ENCODE data around the gene CALN1. TPM values are rescaled to one million over a fixed set of nuclear protein-coding genes. Genes with fewer than 3 reads are reported as not detected.

Gene CALN1
- total and polyA plus RNA-seq, 4 donors, result 0.14 to 0.84 (median 0.24) TPM

DNA sequence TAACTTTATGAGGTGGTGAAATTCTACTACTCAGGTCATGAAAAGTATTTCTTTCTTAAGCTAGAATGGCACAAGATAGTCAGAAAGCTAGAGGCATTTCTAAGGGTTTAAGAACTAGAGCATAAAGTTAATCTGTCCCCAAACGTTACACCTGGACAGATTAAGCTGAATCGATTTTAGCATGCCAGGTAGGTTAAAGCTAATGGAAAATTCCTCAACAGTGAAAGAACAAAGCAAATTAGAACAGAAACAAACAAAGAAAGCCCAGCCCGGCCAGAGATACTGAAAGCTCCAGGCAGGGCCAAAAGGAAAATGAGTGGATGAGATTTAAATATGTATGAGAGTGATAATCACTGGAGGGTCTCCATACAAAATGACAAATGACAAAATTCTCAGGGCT is 293.8 kb downstream of the CALN1 start:
- DNase-seq (ENCODE audit: low spot score), result no peak
- WGBS, result 62% methylated on average over 3 of the region's 3 CpGs
- no peaks in the 10 kb centered on the region for H3K27me3 ChIP-seq (ENCODE audit: control insufficient read depth in 4 of 4, insufficient read depth in 4 of 4, low read length in 3 of 4)
- H3K9ac ChIP-seq (ENCODE audit: low read depth in 1 of 2, low read length in 2 of 2), result no peak overlapping the region
- H3K27ac ChIP-seq (ENCODE audit: low read depth in 1 of 2, low read length in 2 of 2), result no peak overlapping the region
- no peaks in the 10 kb centered on the region for H3K9me3 ChIP-seq (ENCODE audit: control insufficient read depth in 4 of 4, low read length in 3 of 4)
- H3K4me1 ChIP-seq (ENCODE audit: control insufficient read depth in 4 of 4, insufficient read depth in 4 of 4, low read length in 3 of 4), result no peaks in the 10 kb centered on the region
- H3K36me3 ChIP-seq (ENCODE audit: control insufficient read depth in 4 of 4, insufficient read depth in 3 of 4, low read depth in 1 of 4, low read length in 3 of 4), result no peaks in the 10 kb centered on the region
- H3K4me3 ChIP-seq (ENCODE audit: low read depth in 1 of 3, low read length in 3 of 3), result no peak overlapping the region
- TF ChIP-seq HNF4A (conservative IDR thresholded peaks at IDR 0.05), result no peak
- no peak for TF ChIP-seq NR2F2 (IDR thresholded peaks at IDR 0.05)
- no peak for TF ChIP-seq GABPA (IDR thresholded peaks at IDR 0.05 in 1 of 2, conservative IDR thresholded peaks at IDR 0.05 in 1 of 2)
- no peak for TF ChIP-seq RAD21 (IDR thresholded peaks at IDR 0.05)
- no peak for TF ChIP-seq FOXA1 (IDR thresholded peaks at IDR 0.05)
- TF ChIP-seq HNF4G (IDR thresholded peaks at IDR 0.05), result no peak
- TF ChIP-seq, protein P1, sequence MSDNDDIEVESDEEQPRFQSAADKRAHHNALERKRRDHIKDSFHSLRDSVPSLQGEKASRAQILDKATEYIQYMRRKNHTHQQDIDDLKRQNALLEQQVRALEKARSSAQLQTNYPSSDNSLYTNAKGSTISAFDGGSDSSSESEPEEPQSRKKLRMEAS (IDR thresholded peaks at IDR 0.05), result no peak
- TF ChIP-seq, protein P2, sequence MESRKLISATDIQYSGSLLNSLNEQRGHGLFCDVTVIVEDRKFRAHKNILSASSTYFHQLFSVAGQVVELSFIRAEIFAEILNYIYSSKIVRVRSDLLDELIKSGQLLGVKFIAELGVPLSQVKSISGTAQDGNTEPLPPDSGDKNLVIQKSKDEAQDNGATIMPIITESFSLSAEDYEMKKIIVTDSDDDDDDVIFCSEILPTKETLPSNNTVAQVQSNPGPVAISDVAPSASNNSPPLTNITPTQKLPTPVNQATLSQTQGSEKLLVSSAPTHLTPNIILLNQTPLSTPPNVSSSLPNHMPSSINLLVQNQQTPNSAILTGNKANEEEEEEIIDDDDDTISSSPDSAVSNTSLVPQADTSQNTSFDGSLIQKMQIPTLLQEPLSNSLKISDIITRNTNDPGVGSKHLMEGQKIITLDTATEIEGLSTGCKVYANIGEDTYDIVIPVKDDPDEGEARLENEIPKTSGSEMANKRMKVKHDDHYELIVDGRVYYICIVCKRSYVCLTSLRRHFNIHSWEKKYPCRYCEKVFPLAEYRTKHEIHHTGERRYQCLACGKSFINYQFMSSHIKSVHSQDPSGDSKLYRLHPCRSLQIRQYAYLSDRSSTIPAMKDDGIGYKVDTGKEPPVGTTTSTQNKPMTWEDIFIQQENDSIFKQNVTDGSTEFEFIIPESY (IDR thresholded peaks at IDR 0.05), result no peak
- TF ChIP-seq SP1 (IDR thresholded peaks at IDR 0.05), result no peak

DNA sequence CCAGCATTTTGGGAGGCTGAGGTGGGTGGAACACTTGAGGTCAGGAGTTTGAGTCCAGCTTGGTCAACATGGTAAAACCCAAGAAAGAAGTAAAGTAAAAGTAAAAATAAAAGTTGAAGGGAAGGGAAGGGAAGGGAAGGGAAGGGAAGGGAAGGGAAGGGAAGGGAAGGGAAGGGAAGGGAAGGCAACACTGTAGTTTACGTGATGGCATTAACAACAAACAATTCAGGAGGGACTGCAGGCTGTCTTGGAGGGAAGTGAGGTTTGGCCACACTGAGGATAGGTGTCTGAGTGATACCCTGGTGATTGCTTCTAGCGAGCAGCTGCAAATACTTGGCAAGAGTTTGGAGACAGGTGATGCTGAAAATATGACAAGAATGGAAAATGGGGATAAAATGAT is 298.0 kb downstream of the CALN1 start:
- 83% methylated on average over 2 of the region's 2 CpGs for WGBS
- H3K9ac ChIP-seq (ENCODE audit: low read depth in 1 of 2, low read length in 2 of 2), result no peak overlapping the region

More for the DNA sequence above, 298.0 kb downstream of the CALN1 start:
- Histone ChIP-seq H3K9me3 (ENCODE audit: control insufficient read depth in 4 of 4, low read length in 3 of 4) (peaks cover 0 to 2% (median 0%) of the 10 kb centered on the region in 4 donors), H3K36me3 (ENCODE audit: control insufficient read depth in 4 of 4, insufficient read depth in 3 of 4, low read depth in 1 of 4, low read length in 3 of 4) (no peaks in the 10 kb centered on the region), H3K27me3 (ENCODE audit: control insufficient read depth in 4 of 4, insufficient read depth in 4 of 4, low read length in 3 of 4) (no peaks in the 10 kb centered on the region), H3K4me3 (ENCODE audit: low read depth in 1 of 3, low read length in 3 of 3) (no peak overlapping the region), H3K27ac (ENCODE audit: low read depth in 1 of 2, low read length in 2 of 2) (no peak overlapping the region), H3K4me1 (ENCODE audit: control insufficient read depth in 4 of 4, insufficient read depth in 4 of 4, low read length in 3 of 4) (no peaks in the 10 kb centered on the region)
- no peak for DNase-seq (ENCODE audit: low spot score)
- TF ChIP-seq, protein P3, sequence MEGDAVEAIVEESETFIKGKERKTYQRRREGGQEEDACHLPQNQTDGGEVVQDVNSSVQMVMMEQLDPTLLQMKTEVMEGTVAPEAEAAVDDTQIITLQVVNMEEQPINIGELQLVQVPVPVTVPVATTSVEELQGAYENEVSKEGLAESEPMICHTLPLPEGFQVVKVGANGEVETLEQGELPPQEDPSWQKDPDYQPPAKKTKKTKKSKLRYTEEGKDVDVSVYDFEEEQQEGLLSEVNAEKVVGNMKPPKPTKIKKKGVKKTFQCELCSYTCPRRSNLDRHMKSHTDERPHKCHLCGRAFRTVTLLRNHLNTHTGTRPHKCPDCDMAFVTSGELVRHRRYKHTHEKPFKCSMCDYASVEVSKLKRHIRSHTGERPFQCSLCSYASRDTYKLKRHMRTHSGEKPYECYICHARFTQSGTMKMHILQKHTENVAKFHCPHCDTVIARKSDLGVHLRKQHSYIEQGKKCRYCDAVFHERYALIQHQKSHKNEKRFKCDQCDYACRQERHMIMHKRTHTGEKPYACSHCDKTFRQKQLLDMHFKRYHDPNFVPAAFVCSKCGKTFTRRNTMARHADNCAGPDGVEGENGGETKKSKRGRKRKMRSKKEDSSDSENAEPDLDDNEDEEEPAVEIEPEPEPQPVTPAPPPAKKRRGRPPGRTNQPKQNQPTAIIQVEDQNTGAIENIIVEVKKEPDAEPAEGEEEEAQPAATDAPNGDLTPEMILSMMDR (IDR thresholded peaks at IDR 0.05; ENCODE audit: low read depth, low read length, missing input control), result no peak
- TF ChIP-seq EGR1 (IDR thresholded peaks at IDR 0.05; ENCODE audit: low read depth in 2 of 2), result no peak
- no peak for TF ChIP-seq HNF4A (conservative IDR thresholded peaks at IDR 0.05)
- no peak for TF ChIP-seq HNF4G (IDR thresholded peaks at IDR 0.05)
- no peak for TF ChIP-seq JUND (IDR thresholded peaks at IDR 0.05)
- TF ChIP-seq FOXA1 (IDR thresholded peaks at IDR 0.05), result no peak
- no peak for TF ChIP-seq TAF1 (conservative IDR thresholded peaks at IDR 0.05)
- no peak for TF ChIP-seq NR2F2 (IDR thresholded peaks at IDR 0.05)
- TF ChIP-seq SP1 (IDR thresholded peaks at IDR 0.05), result no peak
- TF ChIP-seq, protein P4, sequence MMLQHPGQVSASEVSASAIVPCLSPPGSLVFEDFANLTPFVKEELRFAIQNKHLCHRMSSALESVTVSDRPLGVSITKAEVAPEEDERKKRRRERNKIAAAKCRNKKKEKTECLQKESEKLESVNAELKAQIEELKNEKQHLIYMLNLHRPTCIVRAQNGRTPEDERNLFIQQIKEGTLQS (IDR thresholded peaks at IDR 0.05), result no peak
- TF ChIP-seq, protein P1 (IDR thresholded peaks at IDR 0.05), result no peak
- no peak for TF ChIP-seq RAD21 (IDR thresholded peaks at IDR 0.05)
- TF ChIP-seq, protein P2 (IDR thresholded peaks at IDR 0.05), result no peak
- TF ChIP-seq, protein P5, sequence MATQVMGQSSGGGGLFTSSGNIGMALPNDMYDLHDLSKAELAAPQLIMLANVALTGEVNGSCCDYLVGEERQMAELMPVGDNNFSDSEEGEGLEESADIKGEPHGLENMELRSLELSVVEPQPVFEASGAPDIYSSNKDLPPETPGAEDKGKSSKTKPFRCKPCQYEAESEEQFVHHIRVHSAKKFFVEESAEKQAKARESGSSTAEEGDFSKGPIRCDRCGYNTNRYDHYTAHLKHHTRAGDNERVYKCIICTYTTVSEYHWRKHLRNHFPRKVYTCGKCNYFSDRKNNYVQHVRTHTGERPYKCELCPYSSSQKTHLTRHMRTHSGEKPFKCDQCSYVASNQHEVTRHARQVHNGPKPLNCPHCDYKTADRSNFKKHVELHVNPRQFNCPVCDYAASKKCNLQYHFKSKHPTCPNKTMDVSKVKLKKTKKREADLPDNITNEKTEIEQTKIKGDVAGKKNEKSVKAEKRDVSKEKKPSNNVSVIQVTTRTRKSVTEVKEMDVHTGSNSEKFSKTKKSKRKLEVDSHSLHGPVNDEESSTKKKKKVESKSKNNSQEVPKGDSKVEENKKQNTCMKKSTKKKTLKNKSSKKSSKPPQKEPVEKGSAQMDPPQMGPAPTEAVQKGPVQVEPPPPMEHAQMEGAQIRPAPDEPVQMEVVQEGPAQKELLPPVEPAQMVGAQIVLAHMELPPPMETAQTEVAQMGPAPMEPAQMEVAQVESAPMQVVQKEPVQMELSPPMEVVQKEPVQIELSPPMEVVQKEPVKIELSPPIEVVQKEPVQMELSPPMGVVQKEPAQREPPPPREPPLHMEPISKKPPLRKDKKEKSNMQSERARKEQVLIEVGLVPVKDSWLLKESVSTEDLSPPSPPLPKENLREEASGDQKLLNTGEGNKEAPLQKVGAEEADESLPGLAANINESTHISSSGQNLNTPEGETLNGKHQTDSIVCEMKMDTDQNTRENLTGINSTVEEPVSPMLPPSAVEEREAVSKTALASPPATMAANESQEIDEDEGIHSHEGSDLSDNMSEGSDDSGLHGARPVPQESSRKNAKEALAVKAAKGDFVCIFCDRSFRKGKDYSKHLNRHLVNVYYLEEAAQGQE (IDR thresholded peaks at IDR 0.05), result no peak
- no peak for TF ChIP-seq YY1 (IDR thresholded peaks at IDR 0.05)

All from liver (tissue), 9 donors.